COR-L47 (cell line): ENCODE results near the gene CFAP52.
A peak's percentile ranks its signal among the peaks of the same experiment; 100 is the strongest.
"Not testable (repeated sequence)": the region's sequence is repeated elsewhere in the genome, so short reads cannot be mapped to it uniquely, and the experiment has no call there.

Experiments
- DNase-seq: peaks from one replicate; lab custom pipeline; 2025; lab: John Stamatoyannopoulos, UW

Gene CFAP52

GRCh38 chr17:9646546-9646885 is 70.1 kb downstream of the CFAP52 start:
- no peak for DNase-seq

- no peak for DNase-seq
These were observed 70.6 kb downstream of the CFAP52 start for GRCh38 chr17:9647014-9647413.

- no peak for DNase-seq
These were observed 72.2 kb downstream of the CFAP52 start for GRCh38 chr17:9648521-9649110.

- DNase-seq, result no peak
These were observed 82.3 kb downstream of the CFAP52 start for GRCh38 chr17:9658593-9659211.

GRCh38 chr17:9661027-9661426 is 84.6 kb downstream of the CFAP52 start:
- no peak for DNase-seq

GRCh38 chr17:9663511-9663910 is 87.1 kb downstream of the CFAP52 start:
- DNase-seq, result not testable (repeated sequence)

- DNase-seq, result no peak
These were observed 90.1 kb downstream of the CFAP52 start for GRCh38 chr17:9666461-9667050.

- DNase-seq, result no peak
These were observed 92.1 kb downstream of the CFAP52 start for GRCh38 chr17:9668517-9668916.

GRCh38 chr17:9669551-9670008 is 93.1 kb downstream of the CFAP52 start:
- no peak for DNase-seq

- DNase-seq, result no peak
These were observed 94.2 kb downstream of the CFAP52 start for GRCh38 chr17:9670596-9670995.

- no peak for DNase-seq
These were observed 95.1 kb downstream of the CFAP52 start for GRCh38 chr17:9671559-9671958.

GRCh38 chr17:9672266-9672665 is 95.8 kb downstream of the CFAP52 start:
- DNase-seq, result no peak

GRCh38 chr17:9672691-9673090 is 96.2 kb downstream of the CFAP52 start:
- DNase-seq, result no peak

- no peak for DNase-seq
These were observed 99.6 kb downstream of the CFAP52 start for GRCh38 chr17:9676084-9676483.

- no peak for DNase-seq
These were observed 100.4 kb downstream of the CFAP52 start for GRCh38 chr17:9676820-9677310.

- no peak for DNase-seq
These were observed 101.0 kb downstream of the CFAP52 start for GRCh38 chr17:9677411-9677810.

- DNase-seq, result no peak
These were observed 101.5 kb downstream of the CFAP52 start for GRCh38 chr17:9677896-9678295.

- DNase-seq, result peak; percentile 42
These were observed 108.6 kb downstream of the CFAP52 start for GRCh38 chr17:9684955-9685621.
